Measurements from ENCODE around the gene LRRC3. TPM values are rescaled to one million over a fixed set of nuclear protein-coding genes. Genes with fewer than 3 reads are reported as not detected.

Gene LRRC3
- total RNA-seq, 2 experiments from 2014 or later = 1.8 to 1.9 TPM

DNA sequence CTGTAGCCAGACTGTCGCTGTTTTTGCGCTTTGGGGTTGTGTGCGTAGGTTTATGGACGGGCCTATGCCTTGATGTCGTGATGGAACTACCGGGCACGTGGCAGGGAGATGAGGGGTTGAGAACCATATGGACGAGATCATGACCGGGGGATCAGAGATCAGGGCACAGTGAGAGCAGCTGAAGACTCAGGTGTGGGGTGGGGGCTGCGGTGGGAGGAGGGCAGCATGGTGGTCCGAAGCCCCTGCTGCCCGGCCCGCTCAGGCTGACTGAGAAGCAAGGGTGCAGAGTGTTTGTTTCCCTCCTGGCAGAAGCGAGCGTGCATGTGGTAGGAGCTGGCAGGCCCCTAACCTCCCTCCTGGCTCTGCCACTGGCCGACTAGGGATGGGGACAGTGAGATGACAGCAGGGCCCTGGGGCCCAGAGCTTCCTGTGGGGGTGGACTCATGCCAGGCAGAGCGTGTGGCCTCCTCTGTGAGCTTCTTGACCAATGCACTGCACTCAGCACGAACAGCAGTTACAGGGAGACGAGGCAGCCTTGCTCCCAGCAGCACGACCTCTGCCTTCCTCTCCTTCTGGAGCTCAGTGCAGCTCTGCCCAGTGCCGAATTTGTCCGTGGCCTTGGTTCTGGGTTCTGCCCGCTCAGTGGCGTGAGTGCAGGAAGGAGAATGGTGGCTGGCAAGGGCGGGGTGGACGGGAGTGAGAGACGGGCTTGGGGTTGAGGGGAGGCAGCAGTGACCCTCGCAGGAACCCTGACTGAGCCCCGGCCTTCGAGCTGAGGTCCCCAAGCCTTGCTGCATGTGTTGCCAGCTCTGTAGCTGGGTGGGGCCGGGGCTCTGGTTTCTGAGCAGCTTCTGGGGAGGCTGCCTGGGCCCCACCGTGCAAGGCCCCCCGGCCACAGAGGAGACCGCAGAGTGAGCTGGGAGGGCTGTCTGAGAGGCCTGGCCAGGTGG lies 22.2 kb upstream of the LRRC3 start:
- no peak for DNase-seq
- no peak overlapping the region for H3K27ac Mint-ChIP-seq
- H3K9me3 Mint-ChIP-seq = peaks cover 8% of the 10 kb centered on the region
- no peak overlapping the region for H3K4me3 Mint-ChIP-seq
- H3K36me3 Mint-ChIP-seq = peaks cover 3% of the 10 kb centered on the region
- H3K27me3 Mint-ChIP-seq = no peaks in the 10 kb centered on the region
- H3K4me1 Mint-ChIP-seq = no peaks in the 10 kb centered on the region

DNA sequence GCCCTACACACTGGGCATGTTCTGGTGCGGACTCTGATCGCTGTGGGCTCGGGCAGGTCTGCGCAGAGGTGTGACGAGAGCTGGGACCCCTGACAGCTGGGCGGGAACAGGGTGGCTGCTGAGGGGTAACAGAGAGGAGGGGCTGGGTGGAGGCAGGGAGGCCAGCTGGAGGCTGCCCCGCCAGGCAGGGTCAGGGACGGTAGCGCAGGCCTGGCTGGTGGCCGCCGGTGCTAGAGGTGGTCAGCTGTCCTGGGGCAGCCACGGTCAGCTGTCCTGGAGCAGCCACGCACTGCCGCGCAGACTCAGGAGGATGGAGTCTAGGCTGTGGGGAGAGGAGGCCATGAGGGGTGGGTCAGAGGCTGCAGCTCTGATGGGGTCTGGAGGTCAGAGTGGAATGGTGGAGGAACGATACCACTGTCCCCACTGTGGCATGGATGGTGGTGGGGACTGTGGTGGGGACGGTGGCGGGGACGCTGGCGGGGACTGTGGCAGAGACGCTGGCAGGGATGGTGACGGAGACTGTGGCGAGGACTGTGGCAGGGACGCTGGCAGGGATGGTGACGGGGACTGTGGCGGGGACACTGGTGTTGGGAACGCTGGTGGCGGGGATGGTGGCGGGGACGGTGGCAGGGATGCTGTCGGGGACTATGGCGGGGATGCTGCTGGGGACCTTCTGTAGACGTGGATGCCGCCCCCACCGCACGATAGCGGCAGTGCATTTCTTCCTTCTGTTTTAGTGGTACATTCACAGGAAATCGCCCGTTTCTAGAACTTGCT lies 21.3 kb upstream of the LRRC3 start:
- H3K4me1 Mint-ChIP-seq = no peaks in the 10 kb centered on the region
- no peaks in the 10 kb centered on the region for H3K27me3 Mint-ChIP-seq
- H3K9me3 Mint-ChIP-seq = peaks cover 6% of the 10 kb centered on the region
- H3K36me3 Mint-ChIP-seq = peaks cover 3% of the 10 kb centered on the region
- H3K4me3 Mint-ChIP-seq = no peak overlapping the region
- no peak overlapping the region for H3K27ac Mint-ChIP-seq
- no peak for DNase-seq

DNA sequence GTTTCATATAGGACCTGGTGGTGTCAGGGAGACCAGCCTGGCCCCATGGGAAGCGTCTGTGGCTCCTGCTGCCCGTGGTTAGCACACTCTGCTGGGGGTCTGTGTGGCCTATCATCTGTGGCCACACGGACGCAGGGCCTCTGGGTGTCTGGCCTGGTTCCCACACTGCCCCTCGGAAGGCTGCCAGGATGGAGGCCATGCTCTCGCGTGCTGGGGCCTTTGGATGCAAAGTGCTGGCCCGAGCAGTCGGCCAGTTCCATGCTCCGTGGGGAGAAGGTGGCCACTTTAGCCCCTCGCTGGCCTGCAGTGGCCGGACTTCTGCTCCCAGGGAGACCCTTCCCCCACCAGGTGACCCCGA lies 20.8 kb upstream of the LRRC3 start:
- peaks cover 6% of the 10 kb centered on the region for H3K9me3 Mint-ChIP-seq

DNA sequence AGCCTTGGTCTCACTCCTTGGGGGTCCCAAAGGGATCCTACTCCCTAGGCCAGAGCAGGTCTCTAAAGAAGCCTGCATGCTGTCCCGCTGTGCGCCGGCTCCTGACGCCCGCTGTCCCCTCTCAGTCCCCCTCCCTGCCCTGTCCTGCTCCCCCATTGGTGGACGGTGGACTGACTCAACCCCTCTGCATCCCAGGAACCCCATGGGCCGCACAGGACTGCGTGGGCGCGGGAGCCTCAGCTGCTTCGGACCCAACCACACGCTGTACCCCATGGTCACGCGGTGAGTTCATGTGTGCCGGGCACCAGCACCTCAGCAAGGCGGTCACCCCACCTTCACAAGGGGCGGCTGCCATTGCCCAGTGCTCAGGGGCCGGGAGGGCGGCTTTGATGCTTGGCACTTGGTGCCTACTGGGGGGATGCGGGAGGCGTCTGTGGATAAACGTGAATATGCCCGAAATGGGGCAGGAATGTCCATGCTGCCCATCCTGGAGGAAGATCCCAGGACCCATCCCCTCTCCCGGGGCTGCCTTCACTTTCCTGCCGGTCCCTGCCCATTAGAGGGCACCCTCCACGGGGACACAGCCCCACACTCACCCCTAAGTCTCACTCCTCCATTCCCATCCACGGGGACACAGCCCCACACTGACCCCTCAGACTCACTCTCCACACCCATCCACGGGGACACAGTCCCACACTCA lies 20.2 kb upstream of the LRRC3 start:
- H3K27me3 Mint-ChIP-seq = no peaks in the 10 kb centered on the region
- H3K4me1 Mint-ChIP-seq = no peaks in the 10 kb centered on the region
- no peak for DNase-seq
- no peak overlapping the region for H3K4me3 Mint-ChIP-seq
- peaks cover 2% of the 10 kb centered on the region for H3K36me3 Mint-ChIP-seq
- peaks cover 2% of the 10 kb centered on the region for H3K9me3 Mint-ChIP-seq
- no peak overlapping the region for H3K27ac Mint-ChIP-seq

More for the DNA sequence above, 20.8 kb upstream of the LRRC3 start:
- no peak for DNase-seq
- H3K36me3 Mint-ChIP-seq = peaks cover 3% of the 10 kb centered on the region
- H3K4me3 Mint-ChIP-seq = no peak overlapping the region
- H3K4me1 Mint-ChIP-seq = no peaks in the 10 kb centered on the region
- no peaks in the 10 kb centered on the region for H3K27me3 Mint-ChIP-seq
- no peak overlapping the region for H3K27ac Mint-ChIP-seq

DNA sequence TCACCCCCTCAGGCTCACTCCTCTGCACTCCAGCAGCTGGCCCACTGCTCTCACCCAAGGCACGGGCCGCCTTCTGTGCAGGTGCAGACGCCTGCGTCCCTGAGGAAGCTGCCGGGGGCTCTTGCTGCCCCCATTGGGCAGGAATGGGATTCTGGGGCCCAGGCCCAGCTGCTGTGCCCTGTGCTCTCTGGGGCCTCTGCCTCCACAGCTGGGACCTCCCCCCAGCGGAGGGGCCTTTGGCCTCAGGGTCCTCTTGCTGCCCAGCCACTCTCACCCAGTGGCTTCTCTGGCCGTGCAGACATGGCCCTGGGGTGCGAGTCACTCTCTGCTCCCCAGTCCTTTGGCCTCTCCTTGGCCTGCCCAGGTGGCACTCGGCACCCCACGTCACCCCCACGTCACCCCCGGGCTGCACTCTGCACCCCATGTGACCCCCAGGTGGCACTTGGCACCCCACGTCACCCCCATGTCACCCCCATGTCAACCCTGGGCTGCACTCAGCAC lies 19.1 kb upstream of the LRRC3 start:
- Mint-ChIP-seq H3K4me3 (no peak overlapping the region), H3K36me3 (no peaks in the 10 kb centered on the region), H3K9me3 (no peaks in the 10 kb centered on the region), H3K27ac (no peak overlapping the region), H3K4me1 (no peaks in the 10 kb centered on the region), H3K27me3 (no peaks in the 10 kb centered on the region)
- no peak for DNase-seq

DNA sequence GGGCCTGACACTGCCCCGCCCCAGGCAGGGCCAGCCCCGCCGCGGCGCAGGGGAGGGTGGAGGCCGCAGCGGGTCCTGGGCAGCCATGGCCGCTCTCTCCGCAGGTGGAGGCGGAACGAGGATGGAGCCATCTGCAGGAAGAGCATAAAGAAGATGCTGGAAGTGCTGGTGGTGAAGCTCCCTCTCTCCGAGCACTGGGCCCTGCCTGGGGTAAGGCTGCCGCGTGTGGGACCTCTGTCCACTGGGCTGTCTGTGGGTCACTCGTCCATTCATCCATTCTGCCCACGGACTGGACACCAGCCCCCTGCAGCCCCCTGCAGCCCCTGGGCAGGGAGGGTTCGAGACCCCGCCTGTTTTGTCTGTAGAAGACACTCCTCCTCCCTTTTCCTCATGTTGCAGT lies 18.4 kb upstream of the LRRC3 start:
- Mint-ChIP-seq H3K4me3 (no peak overlapping the region), H3K9me3 (no peaks in the 10 kb centered on the region), H3K27me3 (no peaks in the 10 kb centered on the region), H3K36me3 (no peaks in the 10 kb centered on the region), H3K27ac (no peak overlapping the region), H3K4me1 (no peaks in the 10 kb centered on the region)
- DNase-seq = no peak

DNA sequence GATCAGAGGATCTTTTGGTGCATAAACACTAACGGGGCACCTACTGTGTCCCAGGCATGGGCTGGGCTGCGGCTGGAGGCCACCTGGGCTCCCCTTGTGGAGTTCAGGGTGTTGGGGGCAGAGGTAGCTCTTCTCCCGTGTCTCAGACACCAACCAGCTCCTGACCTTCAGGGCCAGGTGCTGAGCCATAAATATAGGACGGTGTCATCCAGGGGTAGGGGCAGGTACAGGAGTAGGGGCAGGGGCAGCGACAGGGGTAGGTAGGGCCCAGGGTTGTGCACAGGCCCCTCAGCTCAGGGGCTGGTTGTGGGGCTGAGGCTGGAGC lies 18.0 kb upstream of the LRRC3 start:
- no peaks in the 10 kb centered on the region for H3K27me3 Mint-ChIP-seq
- no peaks in the 10 kb centered on the region for H3K4me1 Mint-ChIP-seq
- H3K36me3 Mint-ChIP-seq = no peaks in the 10 kb centered on the region

DNA sequence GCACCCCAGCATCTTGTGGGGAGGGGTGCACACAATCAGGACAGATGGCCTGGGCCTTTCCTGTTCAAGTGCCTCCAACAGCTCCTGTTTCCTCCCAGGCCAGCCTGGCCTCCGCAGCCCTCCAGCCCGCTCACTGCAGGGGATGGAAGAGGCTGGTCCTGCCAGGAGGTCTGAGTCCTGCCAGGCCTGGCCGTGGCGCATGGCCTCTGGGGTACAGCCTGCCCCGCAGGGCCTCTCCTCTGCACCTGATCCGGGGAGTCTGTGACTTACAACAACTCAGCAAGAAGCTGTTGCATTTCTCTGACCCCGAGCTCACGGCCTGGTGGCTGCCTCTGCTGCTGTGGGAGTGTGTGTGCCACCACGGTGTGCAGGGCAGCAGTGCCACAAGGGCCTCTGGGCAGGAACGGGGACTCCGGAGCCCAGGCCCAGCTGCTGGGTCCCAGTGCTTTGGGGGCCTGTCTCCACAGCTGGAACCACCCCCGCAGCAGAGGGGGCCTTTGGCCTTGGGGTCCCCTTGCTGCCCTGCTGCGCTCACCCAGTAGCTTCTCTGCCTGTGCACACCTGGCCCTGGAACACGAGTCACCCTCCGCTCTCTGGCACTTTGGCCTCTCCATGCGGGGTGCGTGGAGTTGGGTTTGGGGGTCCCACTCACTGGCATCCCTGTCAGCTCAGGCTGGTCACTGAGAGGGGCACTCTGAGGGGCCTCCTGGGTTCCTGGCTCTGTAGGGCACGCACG lies 17.4 kb upstream of the LRRC3 start:
- no peaks in the 10 kb centered on the region for H3K9me3 Mint-ChIP-seq
- no peaks in the 10 kb centered on the region for H3K4me1 Mint-ChIP-seq
- H3K27ac Mint-ChIP-seq = no peak overlapping the region
- H3K4me3 Mint-ChIP-seq = no peak overlapping the region
- no peaks in the 10 kb centered on the region for H3K36me3 Mint-ChIP-seq
- DNase-seq = no peak
- no peaks in the 10 kb centered on the region for H3K27me3 Mint-ChIP-seq

More for the DNA sequence above, 18.0 kb upstream of the LRRC3 start:
- H3K4me3 Mint-ChIP-seq = no peak overlapping the region
- H3K27ac Mint-ChIP-seq = no peak overlapping the region
- DNase-seq = no peak
- no peaks in the 10 kb centered on the region for H3K9me3 Mint-ChIP-seq

DNA sequence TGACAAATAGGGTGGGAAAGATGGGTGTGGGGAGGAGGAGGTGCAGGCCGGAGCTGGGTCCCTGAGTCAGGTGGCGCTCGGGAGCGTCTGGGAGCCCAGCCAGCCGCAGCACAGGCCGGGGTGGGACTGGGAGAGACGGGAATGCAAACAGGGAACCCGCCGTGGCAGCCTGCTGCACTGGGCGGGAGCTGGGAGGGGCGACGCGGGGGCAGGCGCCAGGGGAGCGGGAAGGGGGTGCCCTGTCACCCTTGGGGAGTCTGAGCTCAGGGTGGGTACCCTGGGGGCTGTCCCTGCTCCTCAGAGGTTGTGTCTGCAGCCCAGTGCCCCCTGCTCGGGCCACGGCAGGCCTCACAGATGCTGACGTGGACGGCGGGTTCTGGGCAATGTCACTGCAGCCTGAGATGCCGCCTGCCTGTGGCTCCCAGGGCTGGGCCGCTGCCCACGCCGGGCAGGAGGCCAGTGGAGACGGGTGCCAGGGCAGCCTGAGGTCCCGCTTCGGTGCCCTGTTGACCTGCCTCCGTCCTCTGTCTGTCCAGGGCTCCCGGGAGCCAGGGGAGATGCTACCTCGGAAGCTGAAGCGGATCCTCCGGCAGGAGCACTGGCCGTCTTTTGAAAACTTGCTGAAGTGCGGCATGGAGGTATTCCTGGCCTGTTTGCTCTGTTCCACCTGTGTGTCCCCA lies 16.6 kb upstream of the LRRC3 start:
- H3K36me3 Mint-ChIP-seq = no peaks in the 10 kb centered on the region
- no peak for DNase-seq
- H3K27me3 Mint-ChIP-seq = no peaks in the 10 kb centered on the region
- H3K4me1 Mint-ChIP-seq = no peaks in the 10 kb centered on the region
- no peaks in the 10 kb centered on the region for H3K9me3 Mint-ChIP-seq
- H3K4me3 Mint-ChIP-seq = no peak overlapping the region
- no peak overlapping the region for H3K27ac Mint-ChIP-seq

DNA sequence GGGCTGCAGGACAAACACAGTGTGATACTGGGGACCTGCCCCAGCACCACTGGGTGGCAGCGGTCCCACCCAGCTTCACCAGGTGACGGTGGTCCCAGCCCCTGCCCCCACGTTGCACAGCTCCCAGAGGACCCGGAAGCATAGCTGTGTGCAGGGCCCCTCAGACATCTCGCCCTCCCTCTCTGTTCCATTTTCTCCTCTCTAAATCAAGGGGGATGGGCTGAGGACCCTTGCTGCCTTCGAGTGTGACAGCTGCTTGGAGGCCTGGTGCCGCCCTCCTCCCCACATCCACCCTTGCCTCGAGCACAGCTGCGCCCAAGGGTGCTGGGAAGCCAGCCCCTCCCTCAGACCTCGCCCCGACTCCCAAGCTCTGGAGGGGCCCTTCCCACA lies 16.1 kb upstream of the LRRC3 start:
- Mint-ChIP-seq H3K4me1 (no peaks in the 10 kb centered on the region), H3K27ac (no peak overlapping the region)

DNA sequence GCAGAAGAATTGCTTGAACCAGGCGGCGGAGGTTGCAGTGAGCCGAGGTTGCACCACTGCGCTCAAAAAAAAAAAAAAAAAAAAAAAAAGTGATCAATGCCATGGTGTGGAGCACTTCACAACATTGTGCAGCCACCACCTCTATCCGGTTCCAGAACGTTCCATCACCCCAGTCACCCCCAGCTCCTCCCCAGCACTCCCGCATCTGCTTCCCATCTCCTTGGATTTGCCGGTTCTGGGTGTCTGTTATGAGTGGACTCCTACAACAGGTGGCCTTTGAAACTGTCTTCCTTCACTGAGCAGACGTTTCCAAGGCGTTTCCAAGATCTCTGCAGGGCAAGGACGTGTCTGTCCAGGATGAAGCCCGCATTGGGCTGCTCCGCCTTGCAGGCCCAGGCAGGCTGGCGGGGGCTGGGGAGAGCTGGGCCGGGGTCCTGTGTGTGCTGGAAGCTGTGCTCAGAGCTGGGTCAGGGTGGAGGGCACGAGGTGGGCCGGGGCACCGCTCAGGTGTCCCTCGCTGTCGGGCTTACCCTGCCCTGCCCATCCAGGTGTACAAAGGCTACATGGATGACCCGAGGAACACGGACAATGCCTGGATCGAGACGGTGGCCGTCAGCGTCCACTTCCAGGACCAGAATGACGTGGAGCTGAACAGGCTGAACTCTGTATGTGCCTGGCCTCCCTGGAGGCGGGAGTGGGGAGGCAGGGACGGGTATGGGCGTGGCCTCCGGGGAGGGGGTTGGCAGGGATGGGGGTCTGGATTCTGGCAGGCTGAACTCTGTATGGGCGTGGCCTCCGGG lies 14.9 kb upstream of the LRRC3 start:
- H3K9me3 Mint-ChIP-seq = no peaks in the 10 kb centered on the region
- H3K27me3 Mint-ChIP-seq = no peaks in the 10 kb centered on the region
- DNase-seq = no peak
- no peak overlapping the region for H3K4me3 Mint-ChIP-seq
- no peaks in the 10 kb centered on the region for H3K36me3 Mint-ChIP-seq
- H3K4me1 Mint-ChIP-seq = no peaks in the 10 kb centered on the region
- H3K27ac Mint-ChIP-seq = no peak overlapping the region

More for the DNA sequence above, 16.1 kb upstream of the LRRC3 start:
- Mint-ChIP-seq H3K4me3 (no peak overlapping the region), H3K9me3 (no peaks in the 10 kb centered on the region), H3K36me3 (no peaks in the 10 kb centered on the region), H3K27me3 (no peaks in the 10 kb centered on the region)
- no peak for DNase-seq

DNA sequence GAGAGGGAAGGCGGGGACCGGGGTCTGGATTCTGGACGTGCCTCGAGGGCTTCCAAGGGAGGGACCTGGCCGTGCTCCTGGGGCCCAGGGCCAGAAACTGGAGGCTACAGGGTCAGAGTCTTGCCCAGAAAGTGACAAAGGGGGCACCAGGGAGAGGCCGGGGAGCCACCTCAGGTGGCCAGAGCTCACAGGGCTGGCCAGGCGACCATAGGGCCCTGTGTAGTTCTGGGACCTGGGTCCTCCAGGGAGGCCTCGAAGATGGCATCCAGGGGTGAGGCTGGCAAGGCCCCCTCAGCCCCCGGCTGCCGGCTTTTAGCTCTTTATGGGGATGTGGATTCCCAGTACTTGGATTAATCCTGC lies 14.3 kb upstream of the LRRC3 start:
- Mint-ChIP-seq H3K27ac (no peak overlapping the region), H3K27me3 (no peaks in the 10 kb centered on the region), H3K36me3 (no peaks in the 10 kb centered on the region), H3K4me3 (no peak overlapping the region), H3K4me1 (no peaks in the 10 kb centered on the region), H3K9me3 (no peaks in the 10 kb centered on the region)
- no peak for DNase-seq

DNA sequence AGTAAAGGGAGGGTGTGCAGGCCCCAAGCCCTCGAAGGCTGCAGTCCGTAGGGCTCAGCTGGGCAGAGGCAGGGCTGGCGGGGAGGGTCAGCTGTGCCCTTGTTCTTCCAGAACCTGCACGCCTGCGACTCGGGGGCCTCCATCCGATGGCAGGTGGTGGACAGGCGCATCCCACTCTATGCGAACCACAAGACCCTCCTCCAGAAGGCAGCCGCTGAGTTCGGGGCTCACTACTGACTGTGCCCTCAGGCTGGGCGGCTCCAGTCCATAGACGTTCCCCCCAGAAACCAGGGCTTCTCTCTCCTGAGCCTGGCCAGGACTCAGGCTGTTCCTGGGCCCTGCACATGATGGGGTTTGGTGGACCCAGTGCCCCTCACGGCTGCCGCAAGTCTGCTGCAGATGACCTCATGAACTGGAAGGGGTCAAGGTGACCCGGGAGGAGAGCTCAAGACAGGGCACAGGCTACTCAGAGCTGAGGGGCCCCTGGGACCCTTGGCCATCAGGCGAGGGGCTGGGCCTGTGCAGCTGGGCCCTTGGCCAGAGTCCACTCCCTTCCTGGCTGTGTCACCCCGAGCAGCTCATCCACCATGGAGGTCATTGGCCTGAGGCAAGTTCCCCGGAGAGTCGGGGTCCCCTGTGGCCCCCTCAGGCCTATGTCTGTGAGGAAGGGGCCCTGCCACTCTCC lies 13.6 kb upstream of the LRRC3 start:
- H3K27ac Mint-ChIP-seq = no peak overlapping the region
- no peaks in the 10 kb centered on the region for H3K9me3 Mint-ChIP-seq
- H3K4me3 Mint-ChIP-seq = no peak overlapping the region
- H3K27me3 Mint-ChIP-seq = no peaks in the 10 kb centered on the region
- no peaks in the 10 kb centered on the region for H3K36me3 Mint-ChIP-seq
- no peak for DNase-seq
- H3K4me1 Mint-ChIP-seq = no peaks in the 10 kb centered on the region

All from activated naive CD8-positive, alpha-beta T cell treated with anti-CD3 and anti-CD28 coated beads for 36 hours (primary cell).